Colonic mucosa (tissue), 4 donors: Measurements from ENCODE around the gene ABCA12. TPM values are rescaled to one million over a fixed set of nuclear protein-coding genes. Genes with fewer than 3 reads are reported as not detected.

Source experiments
- DNase-seq: peaks from one replicate; pipeline ENCODE4 v3.0.0-alpha.2; 2020
- H3K27ac ChIP-seq: fragments of 200-600 bp; one replicate; pipeline ENCODE4 v1.8.0; 2021
- H3K27me3 ChIP-seq: fragments of 200-600 bp; one replicate; pipeline ENCODE4 v1.8.0; 2021
- H3K36me3 ChIP-seq: fragments of 200-600 bp; one replicate; pipeline ENCODE4 v1.8.0; 2021
- H3K4me1 ChIP-seq: fragments of 200-600 bp; one replicate; pipeline ENCODE4 v1.8.0; 2021; ENCODE audit warnings: mild to moderate bottlenecking
- H3K4me3 ChIP-seq: fragments of 200-600 bp; one replicate; pipeline ENCODE4 v1.8.0; 2021
- H3K9ac ChIP-seq, 2 donors: one replicate each; pipeline ENCODE4 v1.7.0; 2013; ENCODE audit warnings: control low read depth in 2 of 2, low read depth in 2 of 2, low read length in 2 of 2
- H3K9me3 ChIP-seq: fragments of 200-600 bp; one replicate; pipeline ENCODE4 v1.8.0; 2021
- intact Hi-C: fragments of 100-400 bp; cut with DNase I; formaldehyde crosslinking; loops from one replicate; pipeline ENCODE4 v1.14.1; 2022
- total RNA-seq, 2 donors: library from RNA; stranded (reverse); fragmentation: NEBNext Ultra II Directional in 1 of 2; extraction: Animal tissue kit (Norgen Biotek cat#: 25700) in 1 of 2; gene quantifications; one replicate each; pipeline ENCODE4 v1.2.1, GENCODE V29; 2021
- TF ChIP-seq, protein P1 (sequence below): fragments of 200-600 bp; IDR thresholded peaks from one replicate; pipeline ENCODE4 v1.8.0; 2022; ENCODE audit warnings: antibody characterized with exemption, mild to moderate bottlenecking
- donor health status: healthy.
- donor health status: DM: no; HTN: no; CAD: no.
- donor health status: DM: no; HTN: no; CAD: no.

Gene ABCA12
- total RNA-seq, 2 donors from 2014 or later, result 0.03 to 0.22 TPM

DNA sequence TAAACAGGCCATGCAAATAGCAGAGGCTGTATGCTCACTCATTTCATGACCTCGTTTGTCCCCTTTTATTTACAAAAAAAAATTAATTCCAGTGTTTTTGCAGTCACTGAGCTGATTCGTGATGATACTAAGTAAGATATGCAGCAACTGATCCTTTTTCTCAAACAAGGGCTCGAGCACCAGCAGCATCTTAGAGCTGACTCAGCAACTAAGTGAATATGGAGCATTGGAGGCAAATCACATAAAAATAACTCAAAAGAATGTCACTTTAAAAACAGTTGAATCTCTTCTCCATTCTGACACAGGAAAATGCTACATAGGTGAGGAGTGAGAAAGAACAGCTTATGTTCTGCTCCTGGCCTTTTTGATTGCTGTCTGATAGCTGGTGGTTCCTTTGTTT lies 152.8 kb downstream of the ABCA12 start:
- no peaks in the 10 kb centered on the region for H3K36me3 ChIP-seq
- TF ChIP-seq, protein P1, sequence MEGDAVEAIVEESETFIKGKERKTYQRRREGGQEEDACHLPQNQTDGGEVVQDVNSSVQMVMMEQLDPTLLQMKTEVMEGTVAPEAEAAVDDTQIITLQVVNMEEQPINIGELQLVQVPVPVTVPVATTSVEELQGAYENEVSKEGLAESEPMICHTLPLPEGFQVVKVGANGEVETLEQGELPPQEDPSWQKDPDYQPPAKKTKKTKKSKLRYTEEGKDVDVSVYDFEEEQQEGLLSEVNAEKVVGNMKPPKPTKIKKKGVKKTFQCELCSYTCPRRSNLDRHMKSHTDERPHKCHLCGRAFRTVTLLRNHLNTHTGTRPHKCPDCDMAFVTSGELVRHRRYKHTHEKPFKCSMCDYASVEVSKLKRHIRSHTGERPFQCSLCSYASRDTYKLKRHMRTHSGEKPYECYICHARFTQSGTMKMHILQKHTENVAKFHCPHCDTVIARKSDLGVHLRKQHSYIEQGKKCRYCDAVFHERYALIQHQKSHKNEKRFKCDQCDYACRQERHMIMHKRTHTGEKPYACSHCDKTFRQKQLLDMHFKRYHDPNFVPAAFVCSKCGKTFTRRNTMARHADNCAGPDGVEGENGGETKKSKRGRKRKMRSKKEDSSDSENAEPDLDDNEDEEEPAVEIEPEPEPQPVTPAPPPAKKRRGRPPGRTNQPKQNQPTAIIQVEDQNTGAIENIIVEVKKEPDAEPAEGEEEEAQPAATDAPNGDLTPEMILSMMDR, result no peak
- intact Hi-C loops, result no loop called here
- H3K27ac ChIP-seq, result no peak overlapping the region
- H3K27me3 ChIP-seq, result no peaks in the 10 kb centered on the region
- H3K9me3 ChIP-seq, result no peaks in the 10 kb centered on the region
- H3K4me3 ChIP-seq, result no peak overlapping the region
- H3K4me1 ChIP-seq, result no peaks in the 10 kb centered on the region
- H3K9ac ChIP-seq, result no peak overlapping the region
- no peak for DNase-seq

DNA sequence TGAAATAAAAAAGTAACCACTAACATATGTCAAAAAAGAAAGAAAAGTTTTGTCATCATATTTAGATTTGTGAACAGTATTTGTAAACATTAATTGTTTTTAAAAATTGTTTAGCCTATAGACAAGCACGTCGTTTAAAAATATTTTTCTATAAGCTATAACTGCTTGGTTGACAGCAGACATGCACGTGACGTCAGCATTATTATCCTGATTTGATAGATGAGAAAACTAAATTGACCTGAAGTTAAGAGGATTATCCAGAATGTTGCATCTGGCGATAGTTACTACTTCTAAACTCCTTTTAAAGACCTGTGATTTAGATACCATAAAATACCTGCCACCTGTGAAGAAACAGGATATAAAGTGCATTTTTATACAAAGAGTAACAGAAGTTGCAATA lies 172.0 kb downstream of the ABCA12 start:
- no peaks in the 10 kb centered on the region for H3K27me3 ChIP-seq
- TF ChIP-seq, protein P1, result no peak
- intact Hi-C loops, result no loop called here

DNA sequence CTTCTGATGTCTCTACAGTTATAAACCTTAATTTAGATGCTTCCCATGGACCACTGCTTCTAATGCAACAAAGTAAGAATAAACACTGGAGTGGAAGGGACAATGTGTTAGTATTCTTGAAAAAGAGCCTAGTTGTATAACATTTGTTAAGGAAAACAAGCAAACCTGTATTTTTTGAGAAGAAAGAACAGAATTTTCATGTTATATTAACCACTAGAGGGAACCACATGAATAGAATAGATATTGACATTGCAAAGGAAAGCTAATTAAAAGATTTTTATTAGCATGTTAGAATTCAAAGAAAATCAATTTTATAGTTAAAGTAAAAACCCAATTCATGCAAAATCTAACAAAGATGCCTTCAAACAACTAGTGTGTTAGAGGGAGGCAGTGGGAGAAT lies 177.7 kb downstream of the ABCA12 start:
- H3K4me3 ChIP-seq, result no peak overlapping the region
- no peaks in the 10 kb centered on the region for H3K9me3 ChIP-seq
- intact Hi-C loops, result no loop called here
- no peaks in the 10 kb centered on the region for H3K4me1 ChIP-seq
- H3K9ac ChIP-seq, result no peak overlapping the region
- DNase-seq, result no peak
- no peaks in the 10 kb centered on the region for H3K27me3 ChIP-seq
- H3K36me3 ChIP-seq, result no peaks in the 10 kb centered on the region
- TF ChIP-seq, protein P1, result no peak
- no peak overlapping the region for H3K27ac ChIP-seq

More for the DNA sequence above, 172.0 kb downstream of the ABCA12 start:
- H3K27ac ChIP-seq, result no peak overlapping the region
- no peaks in the 10 kb centered on the region for H3K36me3 ChIP-seq
- no peak overlapping the region for H3K4me3 ChIP-seq
- no peaks in the 10 kb centered on the region for H3K4me1 ChIP-seq
- no peak overlapping the region for H3K9ac ChIP-seq
- DNase-seq, result no peak
- H3K9me3 ChIP-seq, result no peaks in the 10 kb centered on the region

DNA sequence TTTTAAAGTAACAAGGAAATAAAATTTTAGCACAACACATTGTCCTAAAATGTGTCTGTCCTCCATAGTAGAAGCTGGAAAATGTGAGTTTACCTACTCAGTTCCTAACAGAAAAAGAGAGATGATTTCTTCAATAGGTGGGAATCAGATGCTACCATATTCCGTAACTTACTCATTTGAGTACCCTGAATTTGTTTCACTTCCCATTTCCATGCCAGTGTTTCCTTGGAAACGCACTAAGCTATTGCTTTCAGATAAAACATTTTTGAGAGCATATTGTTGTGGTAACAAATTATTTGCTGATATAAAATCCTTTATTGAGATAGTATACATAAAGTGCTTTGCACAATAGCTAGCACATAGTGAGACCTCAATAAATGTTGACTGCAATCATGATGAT lies 191.5 kb downstream of the ABCA12 start:
- Histone ChIP-seq H3K4me1 (no peaks in the 10 kb centered on the region), H3K9ac (no peak overlapping the region), H3K4me3 (no peak overlapping the region), H3K9me3 (no peaks in the 10 kb centered on the region), H3K27me3 (no peaks in the 10 kb centered on the region), H3K36me3 (no peaks in the 10 kb centered on the region), H3K27ac (no peak overlapping the region)
- intact Hi-C loops, result no loop called here
- DNase-seq, result no peak
- TF ChIP-seq, protein P1, result no peak

DNA sequence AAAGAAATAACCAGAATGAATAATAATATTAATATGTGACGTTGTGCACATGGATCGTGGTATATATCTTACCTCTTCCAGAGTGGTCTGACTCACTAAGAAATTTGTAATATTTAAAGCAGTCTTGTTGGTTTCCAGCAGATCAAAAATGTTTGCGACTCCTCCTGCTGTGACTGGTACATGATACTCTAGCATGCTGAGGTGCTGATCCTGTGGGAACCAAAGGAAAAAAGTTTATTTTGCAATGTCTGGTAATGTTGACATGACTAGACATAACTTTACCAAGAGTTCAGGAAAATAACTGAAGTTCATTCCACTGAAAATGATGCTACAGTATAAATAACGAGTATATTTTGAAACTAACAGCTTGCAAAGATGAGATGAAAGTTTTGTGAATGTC lies 204.4 kb downstream of the ABCA12 start:
- Histone ChIP-seq H3K4me1 (no peaks in the 10 kb centered on the region), H3K36me3 (no peaks in the 10 kb centered on the region), H3K27ac (no peak overlapping the region), H3K27me3 (no peaks in the 10 kb centered on the region), H3K4me3 (no peak overlapping the region), H3K9ac (no peak overlapping the region), H3K9me3 (no peaks in the 10 kb centered on the region)
- intact Hi-C loops, result no loop called here
- no peak for DNase-seq
- TF ChIP-seq, protein P1, result no peak

DNA sequence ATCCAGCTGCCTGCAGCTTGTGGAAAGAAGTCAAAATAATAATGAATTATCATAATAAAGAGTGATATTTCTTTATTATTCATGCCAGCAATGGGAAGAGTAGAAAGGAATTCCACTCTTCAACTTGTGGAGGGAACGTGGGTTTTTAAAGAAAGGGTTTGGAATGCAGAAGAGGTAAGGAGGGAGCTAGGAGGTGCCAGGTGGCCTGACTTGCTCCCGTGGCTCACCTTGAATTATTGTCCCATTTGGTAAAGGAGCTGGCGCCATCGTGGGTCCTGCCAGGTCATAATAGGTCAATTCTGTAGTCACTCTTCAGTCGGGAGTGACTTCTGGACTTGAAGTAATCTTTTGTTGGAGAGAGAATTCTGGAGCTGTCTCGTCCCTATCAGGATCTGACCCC lies 233.8 kb downstream of the ABCA12 start:
- Histone ChIP-seq H3K4me1 (no peaks in the 10 kb centered on the region), H3K27me3 (no peaks in the 10 kb centered on the region), H3K9me3 (no peaks in the 10 kb centered on the region), H3K9ac (no peak overlapping the region), H3K27ac (no peak overlapping the region), H3K4me3 (no peak overlapping the region), H3K36me3 (no peaks in the 10 kb centered on the region)
- DNase-seq, result no peak
- TF ChIP-seq, protein P1, result no peak
- intact Hi-C loops, result no loop called here
